Mesodermal cell (in vitro differentiated cells): ENCODE measurements around the gene MAPK7.
A peak's percentile ranks its signal among the peaks of the same experiment; 100 is the strongest.

Source experiments
- H3K27ac ChIP-seq: 2 replicates; pipeline ENCODE4 v1.7.0; 2013; ENCODE audit warnings: mild to moderate bottlenecking, low read depth, low read length, moderate library complexity; ENCODE audit not compliant: severe bottlenecking
- H3K36me3 ChIP-seq: 2 replicates; pipeline ENCODE4 v1.7.1; 2013; ENCODE audit warnings: mild to moderate bottlenecking, low read length, moderate library complexity; ENCODE audit not compliant: control insufficient read depth, insufficient read depth
- H3K4me1 ChIP-seq: one replicate; pipeline ENCODE4 v1.7.1; 2013; ENCODE audit warnings: mild to moderate bottlenecking, low read length; ENCODE audit not compliant: insufficient read depth, control insufficient read depth, poor library complexity, severe bottlenecking
- H3K4me3 ChIP-seq: 2 replicates; pipeline ENCODE4 v1.7.0; 2013; ENCODE audit warnings: low read length, control low read depth, mild to moderate bottlenecking; ENCODE audit not compliant: insufficient read depth, poor library complexity, severe bottlenecking; ENCODE audit errors: extremely low read depth
- H3K9me3 ChIP-seq: 2 replicates; pipeline ENCODE4 v1.7.1; 2013; ENCODE audit warnings: mild to moderate bottlenecking, low read length, moderate library complexity; ENCODE audit not compliant: control insufficient read depth
- WGBS, 2 experiments: methylation state at CpG; one replicate each; pipeline ENCODE4 v1.1.5; 2013; ENCODE audit warnings: missing lambda C conversion rate in 2 of 2; ENCODE audit not compliant: insufficient coverage in 2 of 2; 5-methylcytosine and 5-hydroxymethylcytosine counted together

Gene MAPK7

DNA sequence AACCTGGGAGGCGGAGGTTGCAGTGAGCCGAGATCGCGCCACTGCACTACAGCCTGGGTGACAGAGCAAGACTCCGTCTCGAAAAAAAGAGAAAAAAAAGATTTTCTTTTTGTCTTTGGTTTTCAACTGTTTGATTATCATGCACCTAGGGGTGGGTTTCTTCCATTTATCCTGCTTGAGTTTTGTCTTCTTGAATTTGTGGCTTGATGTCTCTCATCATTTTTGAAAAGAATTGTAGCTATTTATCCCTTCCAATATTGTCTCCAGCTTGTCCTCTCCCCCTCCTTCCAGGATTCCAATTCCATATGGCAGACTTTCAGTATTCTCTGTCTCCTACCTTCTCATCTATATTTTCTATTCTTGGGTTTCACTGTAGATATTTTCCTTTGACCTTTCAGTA lies 23.6 kb upstream of the MAPK7 start:
- Histone ChIP-seq H3K9me3 (no peaks in the 10 kb centered on the region), H3K4me1 (peaks cover 7% of the 10 kb centered on the region), H3K4me3 (no peak overlapping the region), H3K36me3 (no peaks in the 10 kb centered on the region), H3K27ac (no peak overlapping the region)
- 72 to 78% methylated on average over 4 to 5 of the region's 6 CpGs for WGBS, 2 experiments

DNA sequence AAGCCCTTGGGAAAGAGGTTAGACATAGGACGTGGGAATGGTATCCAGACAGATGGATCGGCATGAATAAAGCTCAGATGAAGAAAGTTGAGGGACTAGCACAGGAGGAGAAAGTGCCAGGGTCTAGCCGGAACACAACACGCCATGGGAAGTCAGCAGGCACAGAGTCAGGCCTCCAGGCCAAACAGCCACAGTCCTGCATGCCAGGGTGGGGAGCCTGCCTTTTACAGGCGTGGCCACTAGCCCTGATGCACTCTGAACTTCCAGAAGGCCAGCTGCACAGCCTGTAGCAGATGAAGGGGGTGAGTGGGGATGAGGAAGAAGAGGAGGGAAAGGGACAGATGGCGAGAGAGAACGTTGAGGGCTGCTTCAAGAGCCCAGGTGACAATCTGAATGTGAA lies 20.9 kb upstream of the MAPK7 start:
- WGBS, 2 experiments: 93 to 99% methylated on average over 5 to 7 of the region's 7 CpGs
- H3K36me3 ChIP-seq: no peaks in the 10 kb centered on the region
- H3K4me1 ChIP-seq: peaks cover 11% of the 10 kb centered on the region
- no peak overlapping the region for H3K4me3 ChIP-seq
- H3K27ac ChIP-seq: no peak overlapping the region
- H3K9me3 ChIP-seq: no peaks in the 10 kb centered on the region

GRCh38 chr17:19357761-19358160 lies 20.5 kb upstream of the MAPK7 start:
- H3K4me1 ChIP-seq: peaks cover 11% of the 10 kb centered on the region
- H3K27ac ChIP-seq: no peak overlapping the region
- H3K36me3 ChIP-seq: no peaks in the 10 kb centered on the region
- H3K4me3 ChIP-seq: no peak overlapping the region
- H3K9me3 ChIP-seq: no peaks in the 10 kb centered on the region
- 94 to 95% methylated on average over 4 to 6 of the region's 7 CpGs for WGBS, 2 experiments

GRCh38 chr17:19359151-19359550 lies 19.1 kb upstream of the MAPK7 start:
- H3K4me3 ChIP-seq: no peak overlapping the region
- H3K9me3 ChIP-seq: no peaks in the 10 kb centered on the region
- 90 to 95% methylated on average over 6 to 7 of the region's 7 CpGs for WGBS, 2 experiments
- H3K4me1 ChIP-seq: peaks cover 8% of the 10 kb centered on the region
- no peaks in the 10 kb centered on the region for H3K36me3 ChIP-seq
- H3K27ac ChIP-seq: no peak overlapping the region

DNA sequence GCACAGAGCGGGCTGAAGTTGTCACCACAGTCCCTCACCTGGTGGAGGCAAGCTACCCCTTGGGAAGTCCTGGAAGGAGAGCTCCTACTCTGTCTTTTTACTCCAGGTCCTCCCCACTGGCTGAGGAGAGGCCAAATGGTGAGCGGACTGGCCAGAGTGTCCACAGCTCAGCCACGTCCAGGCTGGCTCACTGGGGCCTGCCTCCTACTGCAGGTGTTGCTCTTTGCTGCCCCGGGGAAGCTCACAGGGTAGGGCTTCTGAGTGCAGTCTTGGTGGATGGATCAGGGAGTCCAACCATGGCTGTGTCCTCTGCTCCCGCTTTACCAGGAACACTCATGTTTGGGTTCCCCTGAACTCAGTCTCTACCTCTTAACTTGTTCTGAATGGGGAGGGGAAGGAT lies 18.4 kb upstream of the MAPK7 start:
- H3K27ac ChIP-seq: no peak overlapping the region
- no peaks in the 10 kb centered on the region for H3K36me3 ChIP-seq
- WGBS, 2 experiments: 95 to 96% methylated on average over 3 to 4 of the region's 5 CpGs
- H3K4me1 ChIP-seq: peaks cover 10% of the 10 kb centered on the region
- H3K4me3 ChIP-seq: no peak overlapping the region
- no peaks in the 10 kb centered on the region for H3K9me3 ChIP-seq

- Histone ChIP-seq H3K36me3 (no peaks in the 10 kb centered on the region), H3K4me3 (no peak overlapping the region), H3K27ac (no peak overlapping the region), H3K9me3 (no peaks in the 10 kb centered on the region), H3K4me1 (peaks cover 10% of the 10 kb centered on the region)
- 90 to 98% methylated on average over 7 of the region's 8 CpGs for WGBS, 2 experiments
Measured at GRCh38 chr17:19360772-19361171, 17.5 kb upstream of the MAPK7 start.

DNA sequence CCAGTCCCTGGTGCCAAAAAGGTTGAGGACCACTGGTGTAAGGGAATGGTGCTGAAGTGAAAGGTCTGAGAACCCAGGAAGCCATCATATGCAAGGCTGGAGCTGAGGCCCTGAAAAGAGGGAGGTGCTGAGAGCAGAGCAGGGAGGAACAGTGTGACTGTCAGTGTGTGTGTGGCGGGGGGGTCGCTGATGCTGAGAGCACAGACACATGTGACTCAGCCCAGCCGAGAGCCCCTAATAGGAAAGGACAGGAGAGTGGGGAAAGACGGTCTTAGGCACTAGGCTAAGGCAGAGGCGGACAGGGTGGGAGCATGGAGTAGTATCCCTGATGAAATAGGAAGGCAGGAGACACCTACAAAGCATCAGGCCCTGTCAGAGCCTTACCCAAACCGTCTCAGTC lies 17.0 kb upstream of the MAPK7 start:
- no peaks in the 10 kb centered on the region for H3K36me3 ChIP-seq
- WGBS, 2 experiments: 85 to 86% methylated on average over 3 to 4 of the region's 6 CpGs
- H3K4me3 ChIP-seq: no peak overlapping the region
- H3K27ac ChIP-seq: no peak overlapping the region
- peaks cover 10% of the 10 kb centered on the region for H3K4me1 ChIP-seq
- H3K9me3 ChIP-seq: no peaks in the 10 kb centered on the region

GRCh38 chr17:19361944-19362276 lies 16.4 kb upstream of the MAPK7 start:
- WGBS, 2 experiments: 27 to 29% methylated on average over 15 to 16 of the region's 16 CpGs
- Histone ChIP-seq H3K4me3 (peak overlapping the region; percentile 66), H3K27ac (peak overlapping the region; percentile 87)

DNA sequence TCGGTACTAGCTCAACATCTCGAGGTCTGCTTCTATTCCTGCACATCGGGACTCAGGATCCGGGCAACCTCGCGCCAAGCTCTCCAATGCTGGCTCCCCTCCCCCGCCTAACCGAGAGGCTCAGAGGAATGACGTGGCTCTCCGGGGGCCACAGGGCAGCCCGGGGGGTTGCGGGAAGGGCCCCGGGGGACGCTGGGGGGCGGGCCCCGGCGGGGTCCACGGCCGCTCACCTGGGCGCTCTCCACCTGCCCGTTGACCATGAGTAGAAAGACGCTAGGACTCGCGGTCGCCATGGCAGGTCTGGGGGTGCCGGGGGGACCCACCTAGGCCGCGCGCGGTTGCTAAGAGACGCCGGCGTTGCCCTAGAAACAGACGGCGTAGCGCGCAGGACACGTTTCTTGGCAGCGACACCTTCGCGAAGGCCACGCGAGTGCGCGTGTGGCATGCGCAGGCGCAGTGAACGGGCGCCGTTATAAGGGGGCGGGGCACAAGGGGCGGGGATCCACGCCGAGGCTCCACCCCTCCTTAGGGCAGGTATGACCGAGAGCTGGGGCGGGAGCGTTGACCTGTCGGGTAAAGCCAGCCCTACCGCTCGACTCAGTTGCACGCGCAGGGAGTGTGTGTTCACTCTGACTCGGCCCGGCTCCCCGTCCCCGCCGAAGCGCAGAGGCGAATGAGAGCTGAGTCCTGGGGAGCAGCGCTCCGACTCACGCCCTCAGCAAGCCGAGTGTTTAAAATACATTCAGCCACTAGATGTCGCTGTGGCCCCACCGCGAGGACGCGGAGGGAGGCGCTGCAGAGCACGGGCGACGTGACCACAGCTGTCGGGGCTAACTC lies 15.8 kb upstream of the MAPK7 start, which contains the start of gene B9D1:
Gene B9D1 (minus strand): TSS at position 447 of the 837 bp plus-strand sequence. CDS start 154 bp downstream, at position 293.
- Histone ChIP-seq H3K4me3 (peak within 1 kb of the TSS; percentile 66), H3K9me3 (no peaks in the 10 kb centered on the region), H3K36me3 (no peaks in the 10 kb centered on the region), H3K27ac (peak within 1 kb of the TSS; percentile 87), H3K4me1 (peaks cover 7% of the 10 kb centered on the region)
- WGBS, 2 experiments: 1% methylated on average over 69 to 73 of the region's 83 CpGs

More at GRCh38 chr17:19361944-19362276, 16.4 kb upstream of the MAPK7 start:
- no peaks in the 10 kb centered on the region for H3K36me3 ChIP-seq
- H3K4me1 ChIP-seq: peaks cover 10% of the 10 kb centered on the region
- H3K9me3 ChIP-seq: no peaks in the 10 kb centered on the region

- Histone ChIP-seq H3K4me1 (peaks cover 7% of the 10 kb centered on the region), H3K4me3 (peak overlapping the region; percentile 66), H3K36me3 (no peaks in the 10 kb centered on the region), H3K27ac (no peak overlapping the region), H3K9me3 (no peaks in the 10 kb centered on the region)
- WGBS, 2 experiments: 40 to 42% methylated on average over 11 to 14 of the region's 14 CpGs
Measured at GRCh38 chr17:19363114-19363438, 15.2 kb upstream of the MAPK7 start.

DNA sequence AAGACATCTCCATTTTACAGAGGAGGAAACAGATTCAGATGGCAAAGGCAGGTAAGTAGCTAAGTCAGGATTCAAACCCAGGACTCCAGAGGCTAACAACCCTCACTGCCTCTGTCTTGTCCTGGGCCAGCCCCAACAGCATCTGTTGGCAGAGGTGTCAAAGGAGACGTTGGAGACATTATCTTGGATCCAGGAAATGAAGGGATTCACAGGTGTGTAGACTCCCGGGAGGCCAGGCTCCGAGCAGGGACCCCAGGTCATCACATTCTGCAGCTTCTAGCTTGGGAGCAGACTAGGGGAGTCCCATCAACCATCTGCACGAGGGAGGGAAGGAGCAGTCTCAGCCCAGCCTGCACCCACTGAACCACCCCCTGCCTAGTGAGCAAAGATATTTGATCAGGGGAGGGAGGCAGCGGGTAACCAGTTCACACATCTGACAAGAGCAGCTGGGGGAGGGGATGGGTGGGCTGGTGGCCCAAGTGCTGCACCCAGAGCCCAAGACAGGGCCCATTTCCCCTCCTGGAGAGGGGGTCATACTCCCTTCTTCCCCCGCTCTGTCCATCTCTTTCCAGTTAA lies 14.8 kb upstream of the MAPK7 start:
- Histone ChIP-seq H3K36me3 (no peaks in the 10 kb centered on the region), H3K27ac (no peak overlapping the region), H3K4me3 (no peak overlapping the region), H3K4me1 (peaks cover 7% of the 10 kb centered on the region), H3K9me3 (no peaks in the 10 kb centered on the region)
- WGBS, 2 experiments: 53 to 64% methylated on average over 4 to 6 of the region's 6 CpGs
